ENCODE data around the gene KRT38.

The KRT38 gene

DNA sequence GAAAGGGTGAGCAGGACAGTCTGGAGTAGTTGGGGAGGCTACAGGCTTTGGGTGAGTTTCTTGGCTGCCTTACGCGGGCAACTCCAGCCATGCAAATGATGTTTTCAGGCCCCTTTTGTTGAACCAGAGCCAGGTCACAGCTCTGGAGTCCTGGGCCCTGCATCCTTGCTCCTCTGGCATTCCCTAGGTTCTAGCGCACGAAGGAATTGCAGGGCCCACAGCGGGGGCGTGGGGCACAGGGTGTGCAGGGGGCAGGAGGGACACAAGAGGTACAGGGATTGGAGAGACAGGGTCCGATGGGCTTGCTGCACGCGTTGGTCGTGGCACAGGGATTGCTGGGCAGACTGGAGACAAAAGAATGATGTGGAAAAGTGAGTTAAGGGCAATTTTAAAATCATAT, 47.0 kb downstream of the KRT38 start:
- DNase-seq, result peak in 1 of 2 experiments; percentile 30

GRCh38 chr17:41393294-41393693, 47.5 kb downstream of the KRT38 start:
- peak in 1 of 2 experiments; percentile 16 for DNase-seq

GRCh38 chr17:41392278-41392677, 48.5 kb downstream of the KRT38 start:
- DNase-seq, result no peak

- DNase-seq, result no peak
Observed at GRCh38 chr17:41391535-41391934, 49.2 kb downstream of the KRT38 start.

DNA sequence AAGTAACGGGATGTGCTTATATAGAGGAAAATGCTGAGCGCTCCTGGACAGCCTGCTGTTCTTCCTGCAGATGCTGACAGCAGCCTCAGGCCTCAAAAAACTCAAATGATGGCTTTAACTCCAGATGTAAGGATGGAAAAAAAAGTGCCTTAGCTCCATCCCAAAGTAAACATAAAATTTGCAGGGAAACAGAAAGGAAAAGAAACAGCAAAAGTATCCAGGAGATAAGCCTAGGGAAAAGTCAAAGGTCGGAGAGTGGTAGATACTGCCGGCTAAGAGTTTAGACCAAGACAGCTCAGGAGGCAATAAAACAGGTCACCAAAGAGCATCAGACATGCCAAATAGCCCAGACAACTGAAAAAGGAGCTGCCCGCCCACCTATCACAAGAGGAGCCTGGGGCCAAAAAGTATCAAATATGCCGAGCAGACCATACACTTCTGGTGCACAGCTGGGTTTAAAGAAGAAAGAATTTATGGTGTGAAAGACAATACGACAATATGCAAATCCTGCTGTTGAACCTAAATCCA, 50.3 kb downstream of the KRT38 start:
- DNase-seq, result no peak

GRCh38 chr17:41387670-41388069, 53.1 kb downstream of the KRT38 start:
- no peak for DNase-seq

GRCh38 chr17:41386227-41386626, 54.6 kb downstream of the KRT38 start:
- no peak for DNase-seq
